Keratinocyte (primary cell): Measurements from ENCODE around the gene LDAF1. TPM values are rescaled to one million over a fixed set of nuclear protein-coding genes. Genes with fewer than 3 reads are reported as not detected.

Source experiments
- DNase-seq: peaks from one replicate; pipeline ENCODE4 v3.0.0-alpha.2; 2011; ENCODE audit warnings: low read depth, missing footprints, low spot score
- FAIRE-seq: peaks from 2 replicates; lab custom pipeline; 2011; peaks lifted over from hg19 to GRCh38; lab: Jason Lieb, UNC
- H2AFZ ChIP-seq: 2 replicates; pipeline ENCODE4 v1.6.0; 2012; ENCODE audit warnings: low read length, control low read depth, inconsistent platforms; ENCODE audit not compliant: control insufficient read depth
- H3K27ac ChIP-seq: 2 replicates; pipeline ENCODE4 v1.5.1; 2011; ENCODE audit warnings: low read length; ENCODE audit not compliant: control insufficient read depth, insufficient read depth
- H3K27me3 ChIP-seq: 3 replicates; pipeline ENCODE4 v1.6.0; 2011; ENCODE audit warnings: low read length; ENCODE audit not compliant: control insufficient read depth, insufficient read depth; ENCODE audit errors: extremely low read depth
- H3K36me3 ChIP-seq, 2 experiments: 2 replicates in 1 of 2; 3 replicates in 1 of 2; pipeline ENCODE4 v1.5.1; 2011; ENCODE audit warnings: low read length in 2 of 2, mild to moderate bottlenecking in 1 of 2; ENCODE audit not compliant: control insufficient read depth in 2 of 2, insufficient read depth in 2 of 2; ENCODE audit errors: extremely low read depth in 1 of 2
- H3K4me1 ChIP-seq: 3 replicates; pipeline ENCODE4 v1.5.1; 2011; ENCODE audit warnings: low read length; ENCODE audit not compliant: control insufficient read depth, insufficient read depth; ENCODE audit errors: extremely low read depth
- H3K4me2 ChIP-seq: 3 replicates; pipeline ENCODE4 v1.6.0; 2011; ENCODE audit warnings: low read depth, low read length; ENCODE audit not compliant: control insufficient read depth, insufficient read depth; ENCODE audit errors: extremely low read depth
- H3K4me3 ChIP-seq, 3 experiments: fragments of 200-600 bp in 1 of 3; sonication (generic) in 1 of 3; 2 replicates in 2 of 3; 3 replicates in 1 of 3; pipeline ENCODE4 v1.5.1; 2011 to 2016; ENCODE audit warnings: low read length in 3 of 3, mild to moderate bottlenecking in 3 of 3, control low read depth in 2 of 3, inconsistent platforms in 1 of 3, low read depth in 1 of 3, mixed read lengths in 1 of 3, mixed run types in 1 of 3, moderate library complexity in 1 of 3; ENCODE audit not compliant: control insufficient read depth in 2 of 3, insufficient read depth in 2 of 3; ENCODE audit errors: extremely low read depth in 1 of 3
- H3K79me2 ChIP-seq: 2 replicates; pipeline ENCODE4 v1.6.0; 2012; ENCODE audit warnings: low read length; ENCODE audit not compliant: control insufficient read depth, insufficient read depth
- H3K9ac ChIP-seq: 3 replicates; pipeline ENCODE4 v1.6.0; 2011; ENCODE audit warnings: low read length; ENCODE audit not compliant: control insufficient read depth, insufficient read depth; ENCODE audit errors: extremely low read depth
- H3K9me1 ChIP-seq: 3 replicates; pipeline ENCODE4 v1.6.0; 2011; ENCODE audit warnings: low read length; ENCODE audit not compliant: control insufficient read depth, insufficient read depth; ENCODE audit errors: extremely low read depth
- H3K9me3 ChIP-seq: 2 replicates; pipeline ENCODE4 v1.5.1; 2012; ENCODE audit warnings: low read depth, low read length; ENCODE audit not compliant: control insufficient read depth
- H4K20me1 ChIP-seq: 3 replicates; pipeline ENCODE4 v1.6.0; 2011; ENCODE audit warnings: low read length; ENCODE audit not compliant: control insufficient read depth, insufficient read depth; ENCODE audit errors: extremely low read depth
- EZH2 ChIP-seq: IDR thresholded peaks from one replicate; pipeline ENCODE4 v1.6.1; 2012; ENCODE audit warnings: inconsistent platforms, mild to moderate bottlenecking, low read length, moderate library complexity
- dilution Hi-C: fragments of 300-500 bp; cut with MboI; formaldehyde crosslinking; loops from one replicate; pipeline ENCODE4 v1.7.0; 2020; ENCODE audit warnings: low sequenced_read_pairs; ENCODE audit not compliant: extremely low pct_ligation_motif_present
- polyA plus RNA-seq, 5 experiments: library from polyadenylated mRNA; depleted of rRNA in 3 of 5; stranded (reverse) in 3 of 5; stranded (forward) in 1 of 5; unstranded in 1 of 5; fragments of >200 nt; gene quantifications; 1 replicate in 1 of 5; 2 replicates in 3 of 5; 3 replicates in 1 of 5; pipeline versions ENCODE4 v1.2.1 to v1.2.3, GENCODE V29; 2011 to 2012; ENCODE audit warnings: missing spikeins in 2 of 5, low read depth in 1 of 5, low replicate concordance in 1 of 5
- TF ChIP-seq, protein P1 (sequence below), 3 experiments: IDR thresholded peaks in 1 of 3; conservative IDR thresholded peaks in 1 of 3; optimal IDR thresholded peaks in 1 of 3; 2 replicates in 2 of 3; 3 replicates in 1 of 3; pipeline versions ENCODE3 to v1.5.1; 2011; ENCODE audit warnings: low read length in 3 of 3, mild to moderate bottlenecking in 3 of 3, moderate library complexity in 2 of 3, control low read depth in 1 of 3, inconsistent platforms in 1 of 3; ENCODE audit not compliant: insufficient read depth in 2 of 3; ENCODE audit errors: extremely low read depth in 1 of 3

LDAF1 gene
- polyA plus RNA-seq, 1 donor (not counting 4 experiments of a cell fraction or from before 2014, with no cell fraction given): 45.4 TPM

DNA sequence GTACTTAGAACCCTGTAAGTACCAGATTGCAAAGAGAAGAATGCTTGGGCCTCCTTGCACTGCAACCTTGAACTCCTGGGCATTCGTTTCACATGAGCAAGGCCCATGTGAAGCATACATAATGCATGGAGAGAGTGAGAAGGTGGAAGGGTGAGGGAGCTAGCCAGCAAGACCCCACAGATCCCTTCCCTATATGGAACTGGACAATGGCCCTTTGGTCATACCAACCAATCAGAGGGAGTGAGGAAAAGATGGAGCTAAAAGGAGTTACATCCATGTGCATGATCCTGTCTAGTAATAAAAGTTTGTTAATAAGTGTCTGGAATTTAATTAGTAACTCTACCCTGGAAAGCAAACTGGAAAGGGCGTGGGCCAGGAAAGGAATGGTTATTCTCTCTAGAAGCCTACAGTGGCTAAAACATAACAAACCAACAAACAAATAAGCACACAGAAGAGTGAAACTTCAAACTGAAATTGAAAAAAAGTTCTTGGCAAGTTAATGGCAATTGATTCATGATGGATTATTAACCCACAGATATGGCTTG lies 37.4 kb upstream of the LDAF1 start:
- TF ChIP-seq, protein P1, sequence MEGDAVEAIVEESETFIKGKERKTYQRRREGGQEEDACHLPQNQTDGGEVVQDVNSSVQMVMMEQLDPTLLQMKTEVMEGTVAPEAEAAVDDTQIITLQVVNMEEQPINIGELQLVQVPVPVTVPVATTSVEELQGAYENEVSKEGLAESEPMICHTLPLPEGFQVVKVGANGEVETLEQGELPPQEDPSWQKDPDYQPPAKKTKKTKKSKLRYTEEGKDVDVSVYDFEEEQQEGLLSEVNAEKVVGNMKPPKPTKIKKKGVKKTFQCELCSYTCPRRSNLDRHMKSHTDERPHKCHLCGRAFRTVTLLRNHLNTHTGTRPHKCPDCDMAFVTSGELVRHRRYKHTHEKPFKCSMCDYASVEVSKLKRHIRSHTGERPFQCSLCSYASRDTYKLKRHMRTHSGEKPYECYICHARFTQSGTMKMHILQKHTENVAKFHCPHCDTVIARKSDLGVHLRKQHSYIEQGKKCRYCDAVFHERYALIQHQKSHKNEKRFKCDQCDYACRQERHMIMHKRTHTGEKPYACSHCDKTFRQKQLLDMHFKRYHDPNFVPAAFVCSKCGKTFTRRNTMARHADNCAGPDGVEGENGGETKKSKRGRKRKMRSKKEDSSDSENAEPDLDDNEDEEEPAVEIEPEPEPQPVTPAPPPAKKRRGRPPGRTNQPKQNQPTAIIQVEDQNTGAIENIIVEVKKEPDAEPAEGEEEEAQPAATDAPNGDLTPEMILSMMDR (optimal IDR thresholded peaks at IDR 0.05 in 1 of 3, IDR thresholded peaks at IDR 0.05 in 1 of 3, conservative IDR thresholded peaks at IDR 0.05 in 1 of 3; ENCODE audit: extremely low read depth in 1 of 3, insufficient read depth in 2 of 3, low read length in 3 of 3): no peak
- no peak for TF ChIP-seq EZH2
- no peaks in the 10 kb centered on the region for H3K9me3 ChIP-seq
- no peak overlapping the region for H3K4me2 ChIP-seq
- H3K27me3 ChIP-seq: peaks cover 7% of the 10 kb centered on the region
- dilution Hi-C loops: no loop called here
- no peaks in the 10 kb centered on the region for H3K79me2 ChIP-seq
- no peak overlapping the region for H3K9ac ChIP-seq
- H3K27ac ChIP-seq: no peak overlapping the region
- H3K9me1 ChIP-seq: no peaks in the 10 kb centered on the region
- FAIRE-seq (peak; percentile 13), DNase-seq (no peak)
- H2AFZ ChIP-seq: no peak overlapping the region
- peaks cover 6% of the 10 kb centered on the region for H3K4me1 ChIP-seq
- H3K4me3 ChIP-seq: no peak overlapping the region
- H3K36me3 ChIP-seq: no peaks in the 10 kb centered on the region
- no peaks in the 10 kb centered on the region for H4K20me1 ChIP-seq

DNA sequence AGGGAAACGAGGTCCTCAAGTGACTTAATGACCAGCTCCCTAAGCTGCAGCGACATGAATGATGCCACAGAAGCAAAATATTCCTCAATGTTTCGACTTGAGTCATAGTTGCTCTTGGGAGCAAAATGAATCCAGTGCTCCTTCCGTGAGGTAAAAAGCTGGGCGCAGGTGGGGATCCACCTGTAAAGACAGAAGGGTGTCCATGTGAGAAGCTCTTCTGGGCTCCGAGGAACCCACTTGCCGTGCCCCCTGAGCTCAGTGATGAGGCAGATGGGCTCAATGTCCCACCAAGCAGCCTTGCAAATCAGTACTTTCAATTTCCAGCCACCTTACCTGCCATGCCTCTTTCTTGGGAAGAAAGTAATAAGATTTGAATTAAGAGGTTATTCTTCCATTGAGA lies 33.3 kb upstream of the LDAF1 start:
- Histone ChIP-seq H3K4me2 (no peak overlapping the region), H3K9me1 (no peaks in the 10 kb centered on the region), H3K9ac (no peak overlapping the region), H3K27ac (no peak overlapping the region), H4K20me1 (no peaks in the 10 kb centered on the region), H3K9me3 (no peaks in the 10 kb centered on the region), H3K79me2 (no peaks in the 10 kb centered on the region), H3K27me3 (peaks cover 7% of the 10 kb centered on the region), H3K4me3 (no peak overlapping the region), H2AFZ (no peak overlapping the region), H3K36me3 (no peaks in the 10 kb centered on the region), H3K4me1 (no peaks in the 10 kb centered on the region)
- DNase-seq (no peak), FAIRE-seq (no peak)
- dilution Hi-C loops: no loop called here
- TF ChIP-seq EZH2: no peak
- TF ChIP-seq, protein P1 (optimal IDR thresholded peaks at IDR 0.05 in 1 of 3, IDR thresholded peaks at IDR 0.05 in 1 of 3, conservative IDR thresholded peaks at IDR 0.05 in 1 of 3; ENCODE audit: extremely low read depth in 1 of 3, insufficient read depth in 2 of 3, low read length in 3 of 3): no peak
